Jurkat, Clone E6-1 (cell line): ENCODE data around the gene CCNQ.

ENCODE experiments used
- DNase-seq: peaks from one replicate; pipeline ENCODE4 v3.0.0-alpha.2; 2011; ENCODE audit warnings: low read depth, low spot score
- H3K4me3 ChIP-seq: 2 replicates; pipeline ENCODE4 v1.5.1; 2011; ENCODE audit warnings: mild to moderate bottlenecking, low read length, control low read depth, moderate library complexity

Gene CCNQ

DNA sequence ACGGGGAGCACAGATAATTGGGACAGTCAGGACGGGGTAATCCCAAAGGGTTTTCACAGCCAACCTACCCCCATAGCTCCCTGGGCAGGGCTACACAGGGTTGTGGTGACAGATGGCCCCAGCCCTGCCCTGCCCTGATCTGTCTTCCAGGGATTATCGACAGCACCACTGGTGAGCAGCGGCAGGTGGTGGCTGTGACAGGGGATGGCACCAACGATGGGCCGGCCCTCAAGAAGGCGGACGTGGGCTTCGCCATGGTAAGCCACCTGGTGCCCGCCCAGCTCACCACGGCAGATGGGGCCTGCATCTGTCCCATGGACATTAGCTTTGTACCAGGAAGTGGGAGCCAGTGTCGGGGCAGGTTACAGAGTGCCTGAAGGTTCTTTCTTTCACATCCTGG is 42.2 kb downstream of the CCNQ start:
- DNase-seq, result no peak
- H3K4me3 ChIP-seq, result no peak overlapping the region

GRCh38 chrX:153554519-153555167 is 44.3 kb downstream of the CCNQ start:
- DNase-seq, result no peak
- H3K4me3 ChIP-seq, result no peak overlapping the region

GRCh38 chrX:153551135-153551534 is 47.8 kb downstream of the CCNQ start:
- DNase-seq, result no peak
- no peak overlapping the region for H3K4me3 ChIP-seq

DNA sequence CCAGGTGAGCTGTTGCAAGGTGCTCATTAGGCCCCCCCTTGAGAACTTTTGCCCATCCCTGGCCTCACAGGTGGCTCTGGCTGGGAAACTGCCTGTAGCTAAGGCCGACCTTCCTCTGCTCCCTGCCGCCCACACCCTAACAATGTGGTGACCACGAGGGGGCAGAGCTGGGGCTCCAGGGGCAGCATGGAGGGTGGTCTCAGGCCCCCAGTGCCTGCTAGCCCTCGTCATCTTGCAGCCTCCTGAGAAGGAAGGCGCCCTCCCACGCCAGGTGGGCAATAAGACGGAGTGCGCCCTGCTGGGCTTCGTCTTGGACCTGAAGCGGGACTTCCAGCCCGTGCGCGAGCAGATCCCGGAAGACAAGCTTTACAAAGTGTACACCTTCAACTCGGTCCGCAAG is 49.1 kb downstream of the CCNQ start:
- H3K4me3 ChIP-seq, result no peak overlapping the region
- DNase-seq, result no peak

GRCh38 chrX:153549231-153549630 is 49.7 kb downstream of the CCNQ start:
- DNase-seq, result no peak
- no peak overlapping the region for H3K4me3 ChIP-seq

- DNase-seq, result no peak
Measured at GRCh38 chrX:153547195-153547594, 51.7 kb downstream of the CCNQ start.

GRCh38 chrX:153546386-153546785 is 52.6 kb downstream of the CCNQ start:
- H3K4me3 ChIP-seq, result no peak overlapping the region
- DNase-seq, result no peak

More at GRCh38 chrX:153547195-153547594, 51.7 kb downstream of the CCNQ start:
- H3K4me3 ChIP-seq, result no peak overlapping the region

- DNase-seq, result no peak
- no peak overlapping the region for H3K4me3 ChIP-seq
Measured at GRCh38 chrX:153544727-153545126, 54.2 kb downstream of the CCNQ start.

DNA sequence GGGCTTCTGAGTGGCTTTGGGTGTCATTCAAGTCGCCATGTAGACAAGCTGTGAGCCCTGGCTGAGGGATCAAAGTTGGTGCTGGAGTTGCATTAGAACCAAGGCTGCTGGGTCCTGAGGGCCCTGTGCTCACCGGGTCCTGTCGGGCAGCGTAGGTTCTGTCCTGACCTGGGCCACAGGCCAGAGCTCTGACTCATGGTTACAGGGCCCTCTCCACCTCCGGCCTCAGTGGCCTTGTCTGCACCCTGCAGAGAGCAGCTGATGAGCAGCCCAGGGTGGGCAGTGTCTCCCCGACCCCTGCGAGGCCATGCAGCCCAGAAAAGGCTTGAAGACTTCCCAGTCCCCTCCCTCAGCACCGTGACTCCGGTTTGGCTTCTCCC is 59.0 kb downstream of the CCNQ start:
- no peak for DNase-seq

DNA sequence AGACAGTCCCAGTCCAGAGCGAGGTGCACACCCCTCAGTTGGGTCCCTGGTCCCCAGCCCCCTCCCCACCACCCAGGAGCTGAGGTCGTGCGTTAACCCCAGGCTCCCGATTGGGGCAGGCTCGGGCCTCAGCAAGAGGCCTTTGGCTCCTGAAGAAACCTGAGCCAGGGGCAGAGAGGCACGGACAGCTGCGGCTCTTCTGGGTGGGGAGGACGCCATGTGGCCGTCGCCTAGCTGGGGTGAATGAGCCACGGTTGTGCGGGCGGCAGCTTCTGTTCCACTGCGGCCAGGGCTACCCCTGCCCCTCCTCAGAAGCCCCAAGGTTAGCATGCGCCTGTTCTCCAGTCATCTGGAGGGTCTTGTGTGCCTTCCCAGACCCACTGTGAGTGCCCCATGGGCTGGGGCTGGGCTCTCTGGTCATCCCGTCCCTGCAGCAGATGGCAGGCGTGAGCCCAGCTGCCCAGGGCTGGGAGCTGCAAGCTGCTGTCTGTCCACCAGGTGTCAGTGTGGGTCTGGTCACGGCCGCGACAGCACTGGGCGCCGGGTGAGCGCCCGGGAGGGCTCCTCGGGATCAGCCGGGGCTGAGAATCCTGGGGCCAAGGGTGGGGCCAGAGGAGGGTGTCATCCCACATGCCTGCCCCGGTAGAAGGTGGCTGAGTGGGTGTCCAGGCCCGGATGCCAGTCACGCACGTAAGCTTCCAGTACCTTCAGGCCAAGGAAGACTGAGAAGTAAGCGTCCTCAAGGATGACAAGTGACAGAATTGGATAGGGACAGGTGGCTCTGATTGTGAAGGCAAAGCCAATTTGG is 59.6 kb downstream of the CCNQ start:
- peak; percentile 3 for DNase-seq

More for the DNA sequence above, 59.0 kb downstream of the CCNQ start:
- no peak overlapping the region for H3K4me3 ChIP-seq

GRCh38 chrX:153538424-153538823 is 60.5 kb downstream of the CCNQ start:
- no peak overlapping the region for H3K4me3 ChIP-seq
- DNase-seq, result no peak

More for the DNA sequence above, 59.6 kb downstream of the CCNQ start:
- no peak overlapping the region for H3K4me3 ChIP-seq
